GM18499 (cell line): Measurements from ENCODE around the gene KIAA0753.
A peak's percentile ranks its signal among the peaks of the same experiment; 100 is the strongest.

Experiments
- ATAC-seq: cut with Tn5 transposase; IDR thresholded peaks from one replicate; pipeline ENCODE4 v1.9.1; 2021; ENCODE audit warnings: moderate number of reproducible peaks; ENCODE audit not compliant: insufficient read depth, unreplicated experiment

The KIAA0753 gene

GRCh38 chr17:6640536-6641246, at the start of gene KIAA0753, which contains the start of gene TXNDC17:
Gene KIAA0753 (minus strand): TSS chr17:6640711. CDS start chr17:6635103, 5,608 bp downstream.
Gene TXNDC17 (plus strand): TSS chr17:6641060. CDS start chr17:6641083, 23 bp downstream.
- peak; percentile 60 for ATAC-seq

DNA sequence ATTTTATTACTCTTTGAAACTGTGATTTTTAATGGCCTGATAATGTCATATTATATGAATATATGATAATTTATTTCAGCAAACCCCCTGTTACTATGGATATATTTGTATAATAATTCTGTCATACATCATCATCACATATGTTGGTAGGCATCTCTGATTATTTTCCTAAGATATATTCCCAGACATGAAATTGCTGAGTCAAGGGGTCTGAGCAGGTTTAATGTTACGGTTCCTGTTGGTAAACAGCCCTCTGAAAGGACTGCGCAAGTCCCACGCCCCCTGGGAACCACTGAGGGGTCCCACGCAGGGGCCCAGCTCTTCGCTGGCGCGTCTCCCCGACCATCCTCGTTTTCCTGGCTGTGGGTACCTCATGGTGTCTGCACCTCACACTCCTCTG, 48.4 kb upstream of the KIAA0753 start:
- ATAC-seq = no peak

DNA sequence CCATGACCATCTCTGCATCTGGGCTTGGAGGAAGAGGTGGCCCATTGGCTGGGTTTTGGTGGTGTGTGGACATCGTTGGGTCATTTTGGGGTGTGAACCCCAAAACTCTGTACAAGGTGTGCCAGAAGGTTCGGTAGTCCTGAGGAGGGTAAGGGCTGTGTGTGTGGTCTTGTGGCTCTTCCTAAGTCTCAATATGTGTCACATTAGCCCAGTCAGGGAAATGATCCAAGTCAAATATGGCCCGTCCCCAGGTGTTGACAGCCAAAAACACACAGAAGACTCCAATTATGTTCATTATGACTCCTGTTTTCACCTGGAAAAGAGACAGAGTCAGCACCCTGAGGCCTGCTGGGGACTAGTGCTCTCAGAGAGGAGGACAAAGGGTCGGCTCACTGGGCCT, 45.5 kb upstream of the KIAA0753 start:
- ATAC-seq = no peak

DNA sequence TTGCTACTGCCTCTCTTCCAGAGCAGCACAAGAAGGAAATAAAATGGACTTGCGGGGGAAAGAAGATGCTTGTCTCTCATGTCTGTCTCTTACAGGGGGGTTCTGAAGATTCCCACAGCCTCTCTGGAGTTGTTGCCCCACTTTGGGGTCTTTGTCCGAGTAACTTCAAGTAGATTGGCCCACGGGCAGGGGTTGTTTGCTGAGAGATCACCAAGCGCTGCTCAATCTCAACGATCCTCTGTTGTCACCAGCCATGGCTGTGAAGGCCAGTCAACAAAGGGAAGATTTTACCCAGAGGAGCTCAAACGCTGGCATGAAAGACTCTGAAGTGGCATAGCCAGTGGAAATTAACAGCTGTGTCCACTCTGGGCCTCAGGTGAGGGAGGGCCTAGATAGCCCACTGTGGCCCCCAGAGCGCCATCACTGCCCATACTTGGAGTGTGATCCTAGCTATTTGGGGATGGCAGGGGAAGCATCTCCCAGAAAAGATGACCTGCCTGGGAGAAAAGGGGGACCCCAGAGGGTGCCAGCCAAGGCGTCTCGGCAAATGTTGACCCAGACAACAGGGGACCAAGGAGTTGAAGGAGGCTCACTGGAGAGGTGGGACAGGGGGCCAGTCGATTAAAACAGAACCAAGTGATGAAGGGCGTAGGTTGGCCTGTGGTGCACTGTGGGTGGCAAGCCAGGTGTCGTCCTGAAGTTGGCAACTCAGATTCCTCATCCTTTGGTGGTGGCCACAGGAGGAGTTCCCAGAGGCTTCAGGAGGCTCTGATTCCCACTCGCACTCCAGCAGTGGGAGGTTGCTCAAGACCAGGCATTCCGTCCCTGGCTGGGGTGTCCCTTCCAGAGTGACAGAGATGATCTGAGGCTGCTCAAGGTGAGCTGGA, 44.6 kb upstream of the KIAA0753 start:
- ATAC-seq = no peak

DNA sequence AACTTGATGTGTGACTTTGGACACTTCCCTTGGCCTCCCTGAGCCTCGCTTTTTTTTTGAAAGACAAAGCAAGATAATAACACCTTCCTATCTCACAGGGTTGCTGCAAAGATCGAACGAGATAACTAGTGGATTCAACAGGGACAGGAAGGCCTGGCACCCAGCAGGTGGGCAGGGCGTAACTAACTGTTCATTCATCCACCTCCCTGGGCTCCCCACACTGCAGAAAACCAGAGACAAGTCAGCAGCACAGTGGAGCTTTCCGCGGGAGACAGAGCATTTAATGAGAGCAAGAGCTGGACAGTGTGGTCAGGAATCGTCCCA, 43.9 kb upstream of the KIAA0753 start:
- no peak for ATAC-seq

DNA sequence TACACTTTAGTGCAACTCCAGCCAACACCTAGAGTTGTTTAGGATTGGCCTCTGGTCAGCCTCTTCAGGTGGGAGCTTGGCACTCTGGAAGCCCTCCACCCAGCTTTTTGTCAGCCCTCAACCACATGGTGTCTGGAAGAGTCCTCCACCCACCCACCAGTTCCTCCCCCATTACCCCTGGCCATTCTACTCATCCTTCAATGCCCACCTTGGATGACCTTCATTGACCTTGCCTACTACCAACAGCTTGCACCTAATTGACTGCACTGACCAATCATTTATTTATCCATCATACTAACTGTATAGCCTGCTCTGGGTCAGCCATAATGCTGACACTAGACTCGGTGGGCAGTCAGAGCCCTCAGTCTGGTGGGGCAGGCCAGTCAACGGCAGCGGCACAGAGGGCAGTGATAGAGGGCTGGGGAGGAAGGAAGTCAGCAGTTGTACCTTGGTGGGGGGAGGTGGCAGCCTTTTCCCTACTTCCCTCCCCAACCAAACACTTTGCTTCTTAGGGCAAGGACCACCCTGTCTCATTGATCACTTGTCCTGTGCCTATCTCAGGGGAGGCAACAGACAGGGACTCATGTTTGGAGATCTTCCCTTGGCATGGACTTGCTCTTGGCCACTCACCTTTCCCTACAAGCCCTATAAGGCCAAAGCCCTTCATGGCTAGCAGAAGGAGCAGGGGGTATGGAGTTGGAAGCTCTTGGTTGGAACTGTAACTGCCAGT, 43.4 kb upstream of the KIAA0753 start:
- ATAC-seq = no peak

DNA sequence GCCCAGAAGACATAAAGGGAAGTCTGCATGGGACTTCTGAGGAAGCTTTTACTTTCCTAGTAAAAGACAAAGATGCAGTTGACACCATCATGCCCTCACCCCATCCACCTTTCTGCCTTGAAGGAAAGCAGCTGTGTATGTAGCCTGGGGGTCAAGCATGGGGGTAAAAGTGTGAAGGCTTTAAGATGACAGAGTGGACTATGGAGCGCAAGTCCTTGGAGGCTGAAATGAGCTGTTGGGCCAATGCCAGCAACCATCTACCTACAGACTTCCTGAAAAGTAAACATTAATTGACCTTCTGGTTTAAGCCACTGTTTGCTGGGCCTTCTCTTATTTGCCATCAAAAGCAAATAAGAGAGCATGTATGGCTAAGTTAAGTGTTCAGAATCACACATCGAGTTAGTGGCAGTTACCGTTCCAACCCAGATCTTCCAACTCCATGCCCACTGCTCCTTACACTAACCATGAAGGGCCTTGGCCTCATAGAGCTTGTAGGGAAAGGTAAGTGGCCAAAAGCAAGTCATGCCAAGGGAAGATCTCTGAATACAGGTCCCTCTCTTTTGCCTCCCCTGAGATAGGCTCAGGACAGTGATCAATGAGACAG, 42.7 kb upstream of the KIAA0753 start:
- no peak for ATAC-seq

GRCh38 chr17:6682339-6682738, 41.8 kb upstream of the KIAA0753 start:
- no peak for ATAC-seq

DNA sequence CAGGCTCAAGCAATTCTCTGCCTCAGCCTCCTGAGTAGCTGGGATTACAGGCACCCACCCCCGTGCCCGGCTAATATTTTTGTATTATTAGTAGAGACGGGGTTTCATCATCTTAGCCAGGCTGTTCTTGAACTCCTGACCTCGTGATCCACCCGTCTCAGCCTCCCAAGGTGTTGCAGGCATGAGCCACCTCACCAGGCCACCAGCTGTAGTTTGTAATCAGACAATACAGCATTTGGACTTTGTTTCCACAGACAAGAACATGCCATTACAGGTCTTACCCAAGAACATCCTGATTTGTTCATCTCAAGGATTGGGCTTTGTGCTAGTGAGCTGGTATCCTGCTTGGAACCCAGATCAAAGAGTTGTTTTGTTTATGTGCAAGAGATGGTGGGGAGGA, 41.2 kb upstream of the KIAA0753 start:
- ATAC-seq = no peak

- no peak for ATAC-seq
These were observed 40.7 kb upstream of the KIAA0753 start for GRCh38 chr17:6681176-6681575.

DNA sequence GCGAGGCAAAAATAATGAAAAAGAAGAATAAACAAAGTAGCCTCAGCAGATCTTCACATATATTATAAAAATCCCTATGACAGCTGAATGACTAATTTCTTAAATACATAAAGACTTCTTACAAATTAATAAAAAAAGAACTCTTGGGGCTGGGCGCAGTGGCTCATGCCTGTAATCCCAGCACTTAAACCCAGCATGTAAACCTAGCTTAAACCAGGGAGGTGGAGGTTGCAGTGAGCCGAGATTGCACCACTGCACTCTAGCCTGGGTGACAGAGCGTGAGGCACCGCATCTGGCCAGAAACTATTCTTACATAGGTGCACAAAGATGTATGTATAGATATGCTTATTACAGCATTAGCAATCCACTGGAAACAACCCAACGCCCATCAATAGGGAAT, 38.7 kb upstream of the KIAA0753 start:
- ATAC-seq = no peak

- ATAC-seq = no peak
These were observed 37.4 kb upstream of the KIAA0753 start for GRCh38 chr17:6677946-6678345.

DNA sequence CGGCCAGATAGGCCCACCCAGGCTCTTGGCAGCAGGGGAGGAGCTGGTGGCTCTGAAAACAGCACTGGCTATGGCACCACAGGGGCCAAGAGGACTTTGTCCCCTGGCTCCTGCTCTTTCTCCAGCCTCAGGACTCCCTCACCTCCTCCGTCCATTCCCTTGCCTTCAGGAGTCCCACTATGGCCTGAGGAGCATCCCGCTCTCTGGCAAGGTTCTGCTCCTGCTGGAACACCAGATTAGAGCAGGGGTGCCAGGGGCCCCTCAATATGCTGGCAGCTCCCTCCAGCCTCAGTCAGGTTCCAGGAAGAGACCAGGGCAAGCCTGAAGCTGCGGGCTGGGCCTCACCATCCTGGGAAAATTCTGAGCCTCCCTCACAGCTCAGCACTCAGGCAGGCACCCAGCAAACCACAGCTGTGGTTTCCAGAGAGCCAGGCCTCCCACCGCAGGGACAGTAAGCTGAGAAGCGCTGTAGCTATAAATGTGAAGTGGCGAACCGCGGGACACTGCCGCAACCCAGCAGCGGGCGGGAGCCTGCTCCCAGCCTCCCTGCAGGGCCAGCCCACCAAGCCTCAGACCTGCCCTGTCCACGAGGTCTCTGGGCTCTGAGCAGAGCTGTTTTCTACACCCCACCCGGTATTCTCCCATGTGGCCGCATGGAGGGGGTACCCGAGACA, 36.8 kb upstream of the KIAA0753 start:
- no peak for ATAC-seq

DNA sequence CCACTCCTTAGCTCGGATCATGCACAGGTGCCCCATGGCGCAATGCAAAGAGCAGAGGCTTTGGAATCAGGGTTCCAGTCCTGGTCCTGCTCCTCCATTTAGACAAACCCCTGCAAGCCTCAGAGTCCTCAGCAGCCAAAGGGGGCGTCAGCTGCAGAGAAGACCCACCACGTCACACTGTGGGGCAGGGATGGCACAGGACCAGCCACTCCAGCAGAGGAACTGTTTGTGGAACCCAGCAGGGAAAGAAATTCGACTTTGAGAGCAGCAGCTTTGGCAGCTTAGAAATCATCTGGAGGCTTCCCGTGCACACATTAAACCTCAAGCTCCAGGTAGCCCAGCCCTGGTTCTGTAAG, 36.3 kb upstream of the KIAA0753 start:
- no peak for ATAC-seq

DNA sequence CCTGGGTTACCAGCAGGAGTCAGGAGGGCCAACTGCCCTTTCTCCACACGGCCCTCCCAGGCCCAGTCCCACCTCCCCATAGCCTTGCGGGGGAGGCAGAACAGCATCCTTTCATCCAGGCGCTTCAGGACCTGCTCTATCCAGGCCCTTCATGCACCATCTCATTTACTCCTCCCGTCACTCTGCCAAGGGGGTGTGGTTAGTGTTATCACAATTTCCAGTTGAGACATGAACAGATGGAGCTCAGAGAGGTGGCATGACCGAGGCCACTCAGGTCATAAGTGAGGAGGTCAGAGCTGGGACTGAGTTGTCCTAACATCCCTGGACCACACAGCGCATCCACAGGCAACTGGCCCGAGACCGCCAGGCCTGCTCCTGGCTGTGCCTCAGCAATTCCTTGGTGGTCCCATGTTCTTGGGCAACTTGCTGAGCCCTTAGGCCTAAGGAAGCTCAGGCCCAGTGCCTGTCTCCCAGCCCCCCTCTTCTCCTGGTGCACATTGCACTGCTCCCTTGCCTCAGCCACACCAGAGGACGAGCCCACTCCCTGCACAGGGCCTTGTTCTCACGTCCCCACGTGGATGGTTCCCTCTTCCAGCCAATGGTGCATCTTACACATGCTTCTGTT, 34.8 kb upstream of the KIAA0753 start:
- no peak for ATAC-seq

GRCh38 chr17:6674586-6674985, 34.1 kb upstream of the KIAA0753 start:
- no peak for ATAC-seq

GRCh38 chr17:6671431-6671830, 30.9 kb upstream of the KIAA0753 start:
- ATAC-seq = no peak

GRCh38 chr17:6670999-6671398, 30.5 kb upstream of the KIAA0753 start:
- no peak for ATAC-seq

DNA sequence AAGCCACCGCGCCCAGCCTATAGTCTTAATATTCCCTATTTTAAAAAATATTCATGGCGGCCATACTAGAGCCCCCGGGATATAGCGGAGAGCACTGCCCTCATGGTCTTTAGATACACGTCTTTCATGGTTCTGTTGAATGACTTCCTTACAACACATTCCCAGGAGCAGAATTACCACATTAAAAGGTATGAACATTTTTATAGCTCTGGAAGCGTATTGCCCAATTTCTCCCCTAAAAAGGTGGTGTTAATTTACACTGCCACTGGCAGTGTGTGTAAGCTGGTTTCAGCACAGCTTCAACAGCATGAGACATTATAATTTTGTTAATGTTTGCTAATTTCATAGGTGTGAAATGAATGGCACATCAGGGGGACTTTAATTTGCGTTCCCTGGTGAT, 30.1 kb upstream of the KIAA0753 start:
- no peak for ATAC-seq
